ENCODE measurements around the gene GOLGA1. TPM values are rescaled to one million over a fixed set of nuclear protein-coding genes. Genes with fewer than 3 reads are reported as not detected.

Gene GOLGA1
- total and polyA plus RNA-seq, 3 donors from 2014 or later = 36.1 to 54.2 (median 36.7) TPM

GRCh38 chr9:124869986-124870560, 70.8 kb downstream of the GOLGA1 start:
- intact Hi-C loops (cut with DNase I; ENCODE audit: low total_unique reads) = loop anchor here (10.0 kb wide), 1 partner anchor 375 kb away; the partner anchor contains the start of gene HSPA5
- peak; percentile 62 for DNase-seq
- peaks cover 50% of the 10 kb centered on the region for H3K4me1 ChIP-seq

DNA sequence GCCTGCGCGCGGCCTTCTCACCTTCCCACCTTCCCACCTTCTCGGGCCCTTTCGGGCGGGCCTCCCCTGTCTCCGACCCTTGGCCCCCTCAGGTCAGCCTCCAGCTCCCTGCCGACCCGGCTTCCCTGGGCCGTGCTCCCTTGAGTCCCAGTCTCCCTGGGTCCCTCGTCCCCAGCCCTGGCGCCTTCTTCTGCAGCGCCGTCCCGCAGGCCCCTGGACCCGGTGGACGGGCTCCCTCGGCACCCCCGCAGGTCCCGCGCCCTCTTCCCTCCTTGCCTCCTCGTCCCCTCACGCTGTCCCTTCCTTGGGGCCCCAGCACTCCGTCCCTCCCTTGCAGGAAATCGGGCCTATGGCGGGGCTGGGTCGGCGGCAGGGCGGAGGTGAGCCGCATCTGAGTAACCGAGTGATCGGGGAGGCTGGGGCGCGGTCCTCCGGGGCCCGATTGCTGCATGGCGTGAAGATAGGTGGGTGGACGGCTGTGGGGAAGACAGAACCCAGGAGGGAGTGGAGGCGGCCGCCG, 71.4 kb downstream of the GOLGA1 start:
- no peak for TF ChIP-seq POLR2A (IDR thresholded peaks at IDR 0.05)
- TF ChIP-seq, protein P1, sequence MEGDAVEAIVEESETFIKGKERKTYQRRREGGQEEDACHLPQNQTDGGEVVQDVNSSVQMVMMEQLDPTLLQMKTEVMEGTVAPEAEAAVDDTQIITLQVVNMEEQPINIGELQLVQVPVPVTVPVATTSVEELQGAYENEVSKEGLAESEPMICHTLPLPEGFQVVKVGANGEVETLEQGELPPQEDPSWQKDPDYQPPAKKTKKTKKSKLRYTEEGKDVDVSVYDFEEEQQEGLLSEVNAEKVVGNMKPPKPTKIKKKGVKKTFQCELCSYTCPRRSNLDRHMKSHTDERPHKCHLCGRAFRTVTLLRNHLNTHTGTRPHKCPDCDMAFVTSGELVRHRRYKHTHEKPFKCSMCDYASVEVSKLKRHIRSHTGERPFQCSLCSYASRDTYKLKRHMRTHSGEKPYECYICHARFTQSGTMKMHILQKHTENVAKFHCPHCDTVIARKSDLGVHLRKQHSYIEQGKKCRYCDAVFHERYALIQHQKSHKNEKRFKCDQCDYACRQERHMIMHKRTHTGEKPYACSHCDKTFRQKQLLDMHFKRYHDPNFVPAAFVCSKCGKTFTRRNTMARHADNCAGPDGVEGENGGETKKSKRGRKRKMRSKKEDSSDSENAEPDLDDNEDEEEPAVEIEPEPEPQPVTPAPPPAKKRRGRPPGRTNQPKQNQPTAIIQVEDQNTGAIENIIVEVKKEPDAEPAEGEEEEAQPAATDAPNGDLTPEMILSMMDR (IDR thresholded peaks at IDR 0.05) = no peak
- Histone ChIP-seq H3K4me1 (peaks cover 45% of the 10 kb centered on the region), H3K4me3 (peak overlapping the region; percentile 87 to 99), H3K9me3 (no peaks in the 10 kb centered on the region), H3K27ac (peak overlapping the region; percentile 88 to 90), H3K36me3 (ENCODE audit: low read depth, missing control alignments) (no peaks in the 10 kb centered on the region), H3K27me3 (no peaks in the 10 kb centered on the region)
- WGBS, 2 donors = 0% methylated on average over 9 to 38 of the region's 41 CpGs
- DNase-seq = no peak
- intact Hi-C loops (cut with DNase I; ENCODE audit: low total_unique reads) = loop anchor here (10.0 kb wide), 1 partner anchor 375 kb away; the partner anchor contains the start of gene HSPA5

More at GRCh38 chr9:124869986-124870560, 70.8 kb downstream of the GOLGA1 start:
- Histone ChIP-seq H3K36me3 (ENCODE audit: low read depth, missing control alignments) (no peaks in the 10 kb centered on the region), H3K9me3 (no peaks in the 10 kb centered on the region), H3K27me3 (no peaks in the 10 kb centered on the region), H3K27ac (peak overlapping the region; percentile 88 to 90), H3K4me3 (peak overlapping the region; percentile 87 to 99)
- 4 to 5% methylated on average over 12 of the region's 12 CpGs for WGBS, 2 donors
- TF ChIP-seq, protein P1 (IDR thresholded peaks at IDR 0.05) = no peak

DNA sequence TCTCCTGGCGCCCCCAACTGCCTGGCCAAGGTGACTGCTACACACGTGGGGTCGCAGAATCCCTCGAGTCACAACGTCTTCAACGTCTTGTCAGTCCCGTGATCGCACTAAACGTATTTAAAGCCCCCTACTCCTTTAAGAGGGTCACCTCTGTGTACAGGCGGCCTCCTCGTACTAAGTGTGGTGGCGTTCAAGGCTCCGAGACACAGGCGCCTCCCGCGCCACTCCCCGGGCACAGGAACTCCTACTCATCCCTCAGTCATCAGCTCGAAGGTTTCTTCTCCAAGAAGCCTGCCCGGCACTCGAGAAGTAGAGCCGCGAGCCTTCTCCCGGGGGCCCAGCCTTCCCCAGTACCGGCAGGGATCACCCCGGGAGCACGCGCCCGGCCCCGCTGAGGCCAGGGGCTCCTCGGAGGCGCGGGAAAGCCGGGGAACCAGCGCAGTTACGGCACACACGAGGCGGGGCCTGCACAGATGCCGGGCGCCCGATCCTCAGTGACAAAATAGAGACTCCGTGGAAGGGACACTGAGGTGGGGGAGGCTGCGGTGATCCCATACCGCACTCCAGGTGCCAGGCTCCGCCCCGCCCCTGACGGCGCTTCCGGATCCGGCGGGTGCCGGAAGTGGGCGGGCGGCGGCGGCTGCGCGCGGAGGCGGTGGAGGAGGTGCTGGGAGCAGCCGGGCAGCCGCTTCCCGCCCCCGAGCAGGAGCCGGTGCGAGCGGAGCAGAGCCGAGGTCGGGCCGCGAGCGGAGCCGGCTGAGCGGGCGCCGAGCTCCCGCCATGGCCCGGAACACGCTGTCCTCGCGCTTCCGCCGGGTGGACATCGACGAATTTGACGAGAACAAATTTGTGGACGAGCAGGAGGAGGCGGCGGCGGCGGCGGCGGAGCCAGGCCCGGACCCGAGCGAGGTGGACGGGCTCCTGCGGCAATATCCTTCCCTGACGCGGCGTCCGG, 72.1 kb downstream of the GOLGA1 start:
- H3K4me1 ChIP-seq = peaks cover 40% of the 10 kb centered on the region
- TF ChIP-seq, protein P1 (IDR thresholded peaks at IDR 0.05) = no peak
- peak; percentile 83 for TF ChIP-seq POLR2A (IDR thresholded peaks at IDR 0.05)
- peak overlapping the region; percentile 87 to 99 for H3K4me3 ChIP-seq

DNA sequence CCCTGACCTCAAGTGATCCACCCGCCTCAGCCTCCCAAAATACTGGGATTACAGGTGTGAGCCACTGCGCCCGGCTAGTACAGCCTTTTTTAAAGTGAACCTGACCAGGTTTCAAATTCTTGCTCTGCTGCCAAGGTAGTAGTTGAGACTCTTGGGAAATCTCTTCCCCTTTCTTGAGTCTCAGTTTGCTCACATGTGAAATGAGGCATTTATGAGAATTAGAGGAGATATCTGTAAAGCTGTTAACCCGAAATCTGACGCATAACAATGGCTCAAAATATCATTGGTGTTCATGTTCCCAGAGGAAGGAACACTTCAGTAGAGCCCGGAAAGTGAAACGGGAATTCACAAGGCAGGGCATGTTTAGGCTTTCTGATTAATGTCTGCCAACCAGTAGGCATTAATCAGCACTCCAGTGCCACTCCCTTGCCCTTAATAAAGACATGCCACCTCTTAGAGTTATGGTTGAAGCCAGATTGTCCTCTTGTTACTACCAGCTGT, 77.5 kb downstream of the GOLGA1 start:
- 49 to 72% methylated on average over 7 of the region's 7 CpGs for WGBS, 2 donors
- intact Hi-C loops (cut with DNase I; ENCODE audit: low total_unique reads) = loop anchor here (10.0 kb wide), 1 partner anchor 381 kb away; the partner anchor contains the start of gene HSPA5
- DNase-seq = no peak
- peak overlapping the region in 1 of 2 donors; percentile 19 for H3K27ac ChIP-seq
- H3K4me1 ChIP-seq = peaks cover 14% of the 10 kb centered on the region
- H3K27me3 ChIP-seq = no peaks in the 10 kb centered on the region
- no peak overlapping the region for H3K4me3 ChIP-seq
- TF ChIP-seq, protein P1 (IDR thresholded peaks at IDR 0.05) = no peak
- TF ChIP-seq POLR2A (IDR thresholded peaks at IDR 0.05) = no peak
- no peaks in the 10 kb centered on the region for H3K9me3 ChIP-seq
- no peaks in the 10 kb centered on the region for H3K36me3 ChIP-seq (ENCODE audit: low read depth, missing control alignments)

More for the DNA sequence above, 72.1 kb downstream of the GOLGA1 start:
- no peaks in the 10 kb centered on the region for H3K36me3 ChIP-seq (ENCODE audit: low read depth, missing control alignments)
- H3K27ac ChIP-seq = peak overlapping the region; percentile 88 to 90
- intact Hi-C loops (cut with DNase I; ENCODE audit: low total_unique reads) = loop anchor here (10.0 kb wide), 1 partner anchor 376 kb away; the partner anchor contains the start of gene HSPA5
- peak; percentile 88 for DNase-seq
- H3K27me3 ChIP-seq = no peaks in the 10 kb centered on the region
- 0% methylated on average over 35 to 94 of the region's 101 CpGs for WGBS, 2 donors
- no peaks in the 10 kb centered on the region for H3K9me3 ChIP-seq
